IMR-90 (cell line): ENCODE measurements around the gene SRRM2. TPM values are rescaled to one million over a fixed set of nuclear protein-coding genes. Genes with fewer than 3 reads are reported as not detected.

Experiments used
- ATAC-seq: fragments of 200-7000 bp; cut with Tn5 transposase; 2 replicates; pipeline ENCODE4 v1.9.1; 2020; ENCODE audit warnings: low read depth, mild to moderate bottlenecking, moderate library complexity
- BruUV-seq: library from RNA; stranded (reverse); fragments of 400-500 nt; replicated peaks from 2 replicates; lab custom pipeline; 2021; lab: Mats Ljungman, UMichigan
- CTCF ChIA-PET: fragments of 300-600 bp; formaldehyde crosslinking; extraction: SDS; loops from one replicate; lab custom pipeline; 2021; ENCODE audit warnings: antibody characterized with exemption; lab: Yijun Ruan, JAX
- POLR2A ChIA-PET: fragments of 300-600 bp; sonication (Branson Sonifier 250); formaldehyde crosslinking; loops from one replicate; lab custom pipeline; 2022; ENCODE audit warnings: antibody characterized with exemption; ENCODE audit not compliant: unreplicated experiment; lab: Charles Lee
- DNase-seq: peaks from one replicate; pipeline ENCODE4 v3.0.0; 2013
- H2AFZ ChIP-seq: replicated peaks from 2 replicates; pipeline ENCODE3; 2013; ENCODE audit warnings: low read length, mild to moderate bottlenecking; ENCODE audit not compliant: poor library complexity
- H2AK5ac ChIP-seq: 2 replicates; pipeline ENCODE4 v1.6.1; 2013; ENCODE audit warnings: low read depth, low read length, inconsistent platforms
- H2AK9ac ChIP-seq: replicated peaks from 2 replicates; pipeline ENCODE3; 2013; ENCODE audit warnings: mild to moderate bottlenecking, low read depth, low read length, moderate library complexity; ENCODE audit not compliant: poor library complexity
- H2BK120ac ChIP-seq: 2 replicates; pipeline ENCODE4 v1.6.1; 2013; ENCODE audit warnings: low read depth, low read length, inconsistent platforms
- H2BK15ac ChIP-seq: 3 replicates; pipeline ENCODE4 v1.6.1; 2013; ENCODE audit warnings: low read depth, low read length, inconsistent platforms
- H2BK20ac ChIP-seq: 2 replicates; pipeline ENCODE4 v1.6.1; 2013; ENCODE audit warnings: low read depth, mild to moderate bottlenecking, inconsistent platforms, low read length, moderate library complexity
- H2BK5ac ChIP-seq: 2 replicates; pipeline ENCODE4 v1.6.1; 2013; ENCODE audit warnings: mild to moderate bottlenecking, low read depth, low read length, inconsistent platforms; ENCODE audit not compliant: poor library complexity, severe bottlenecking
- H3K14ac ChIP-seq: replicated peaks from 2 replicates; pipeline ENCODE4 v1.6.1; 2013; ENCODE audit warnings: low read depth, low read length, inconsistent platforms
- H3K18ac ChIP-seq: 2 replicates; pipeline ENCODE4 v1.6.1; 2013; ENCODE audit warnings: low read depth, low read length, control low read depth
- H3K23ac ChIP-seq: 2 replicates; pipeline ENCODE4 v1.6.1; 2013; ENCODE audit warnings: low read depth, low read length, inconsistent platforms
- H3K27ac ChIP-seq: 2 replicates; pipeline ENCODE4 v1.5.1; 2013; ENCODE audit warnings: mild to moderate bottlenecking, control low read depth, low read length; ENCODE audit not compliant: insufficient read depth
- H3K27me3 ChIP-seq: 2 replicates; pipeline ENCODE4 v1.6.1; 2013; ENCODE audit warnings: low read length; ENCODE audit not compliant: control insufficient read depth, insufficient read depth
- H3K36me3 ChIP-seq: 2 replicates; pipeline ENCODE4 v1.6.1; 2013; ENCODE audit warnings: low read length, mixed read lengths; ENCODE audit not compliant: control insufficient read depth, insufficient read depth
- H3K4ac ChIP-seq: 2 replicates; pipeline ENCODE4 v1.6.1; 2013; ENCODE audit warnings: low read depth, low read length, inconsistent platforms
- H3K4me1 ChIP-seq: 2 replicates; pipeline ENCODE4 v1.6.1; 2013; ENCODE audit warnings: low read length, mixed read lengths; ENCODE audit not compliant: control insufficient read depth, insufficient read depth
- H3K4me2 ChIP-seq: 2 replicates; pipeline ENCODE4 v1.6.1; 2013; ENCODE audit warnings: low read depth, mild to moderate bottlenecking, control low read depth, low read length, moderate library complexity
- H3K4me3 ChIP-seq: 2 replicates; pipeline ENCODE4 v1.5.1; 2013; ENCODE audit warnings: low read depth, mild to moderate bottlenecking, control low read depth, low read length, moderate library complexity; ENCODE audit not compliant: insufficient read depth
- H3K56ac ChIP-seq: 2 replicates; pipeline ENCODE4 v1.6.1; 2013; ENCODE audit warnings: low read length, inconsistent platforms; ENCODE audit not compliant: insufficient read depth; ENCODE audit errors: extremely low read depth
- H3K79me1 ChIP-seq, 2 experiments: 2 replicates each; pipeline ENCODE4 v1.6.1; 2013; ENCODE audit warnings: low read length in 2 of 2, inconsistent platforms in 1 of 2, low read depth in 1 of 2
- H3K9ac ChIP-seq: 2 replicates; pipeline ENCODE4 v1.6.1; 2013; ENCODE audit warnings: low read depth, low read length, control low read depth
- H3K9me1 ChIP-seq: 2 replicates; pipeline ENCODE4 v1.6.1; 2013; ENCODE audit warnings: low read length, inconsistent platforms; ENCODE audit not compliant: insufficient read depth
- H3K9me3 ChIP-seq: 2 replicates; pipeline ENCODE4 v1.6.1; 2013; ENCODE audit warnings: low read length; ENCODE audit not compliant: control insufficient read depth, insufficient read depth
- H4K20me1 ChIP-seq: 2 replicates; pipeline ENCODE4 v1.6.1; 2013; ENCODE audit warnings: low read length, inconsistent platforms; ENCODE audit not compliant: insufficient read depth
- H4K5ac ChIP-seq: 2 replicates; pipeline ENCODE4 v1.6.1; 2013; ENCODE audit warnings: mild to moderate bottlenecking, low read depth, low read length, control low read depth
- H4K8ac ChIP-seq, 2 experiments: 2 replicates each; pipeline ENCODE4 v1.6.1; 2013; ENCODE audit warnings: low read depth in 2 of 2, low read length in 2 of 2, control low read depth in 1 of 2, inconsistent platforms in 1 of 2
- H4K91ac ChIP-seq: 2 replicates; pipeline ENCODE4 v1.6.1; 2013; ENCODE audit warnings: low read depth, low read length, inconsistent platforms; ENCODE audit not compliant: insufficient read depth
- BHLHE40 ChIP-seq: fragments of 150-350 bp; IDR thresholded peaks from 2 replicates; pipeline ENCODE4 v1.6.1; 2016; ENCODE audit warnings: mild to moderate bottlenecking, low read depth, low read length
- CEBPB ChIP-seq: IDR thresholded peaks from 2 replicates; pipeline ENCODE4 v1.6.1; 2012; ENCODE audit warnings: low read depth, low read length, improper control_type of control experiment
- CHD1 ChIP-seq: IDR thresholded peaks from 2 replicates; pipeline ENCODE4 v1.6.1; 2012; ENCODE audit warnings: low read depth, low read length, improper control_type of control experiment
- MAFK ChIP-seq: IDR thresholded peaks from 2 replicates; pipeline ENCODE4 v1.6.1; 2012; ENCODE audit warnings: low read depth, low read length, improper control_type of control experiment
- MAZ ChIP-seq: IDR thresholded peaks from 2 replicates; pipeline ENCODE4 v1.6.1; 2012; ENCODE audit warnings: low read depth, mild to moderate bottlenecking, low read length, improper control_type of control experiment, moderate library complexity, borderline replicate concordance
- MXI1 ChIP-seq: IDR thresholded peaks from 2 replicates; pipeline ENCODE4 v1.6.1; 2012; ENCODE audit warnings: low read depth, mild to moderate bottlenecking, low read length, moderate library complexity, borderline replicate concordance
- NFE2L2 ChIP-seq: fragments of 150-350 bp; IDR thresholded peaks from 2 replicates; pipeline ENCODE4 v1.6.1; 2016; ENCODE audit warnings: low read depth, mild to moderate bottlenecking, low read length
- POLR2A ChIP-seq: IDR thresholded peaks from 2 replicates; pipeline ENCODE4 v1.6.1; 2012; ENCODE audit warnings: mild to moderate bottlenecking, low read depth, low read length
- RAD21 ChIP-seq: IDR thresholded peaks from 2 replicates; pipeline ENCODE4 v1.6.1; 2012; ENCODE audit warnings: low read length, improper control_type of control experiment
- RCOR1 ChIP-seq: IDR thresholded peaks from 2 replicates; pipeline ENCODE4 v1.6.1; 2012; ENCODE audit warnings: mild to moderate bottlenecking, low read length, improper control_type of control experiment; ENCODE audit not compliant: insufficient replicate concordance
- RFX5 ChIP-seq: IDR thresholded peaks from 2 replicates; pipeline ENCODE4 v1.8.0; 2012; ENCODE audit warnings: low read depth, mild to moderate bottlenecking, low read length, moderate library complexity
- SMC3 ChIP-seq: fragments of 150-350 bp; IDR thresholded peaks from 2 replicates; pipeline ENCODE4 v1.6.1; 2016; ENCODE audit warnings: low read depth, mild to moderate bottlenecking, antibody characterized with exemption, low read length, moderate library complexity
- WGBS, 2 experiments: methylation state at CpG; one replicate each; pipeline versions ENCODE4 v1.1.5 to v1.1.7; 2013; ENCODE audit warnings: missing lambda C conversion rate in 2 of 2; ENCODE audit not compliant: insufficient read length in 1 of 2; ENCODE audit errors: extremely low coverage in 2 of 2; 5-methylcytosine and 5-hydroxymethylcytosine counted together
- dilution Hi-C: fragments of 300-500 bp; cut with HindIII; formaldehyde crosslinking; loops from one replicate; pipeline ENCODE4 v1.14.3; 2018; ENCODE audit warnings: low sequenced_read_pairs; ENCODE audit not compliant: unreplicated experiment
- in situ Hi-C: fragments of 300-500 bp; cut with MboI; formaldehyde crosslinking; loops from 3 replicates; pipeline ENCODE4 v1.14.3; 2019; ENCODE audit warnings: low sequenced_read_pairs, inconsistent platforms, mixed read lengths
- intact Hi-C: fragments of 100-400 bp; cut with micrococcal nuclease; formaldehyde crosslinking; loops from 2 replicates; pipeline ENCODE4 v1.10.0; 2022
- polyA plus RNA-seq, 3 experiments: library from polyadenylated mRNA; depleted of rRNA; stranded (reverse); fragments of >200 nt; gene quantifications; 2 replicates each; pipeline ENCODE4 v1.2.3, GENCODE V29; 2012; ENCODE audit warnings: low replicate concordance in 1 of 3
- total RNA-seq: library from RNA; depleted of rRNA; stranded (reverse); fragments of >200 nt; gene quantifications from 2 replicates; pipeline ENCODE4 v1.2.3, GENCODE V29; 2012
- TF ChIP-seq, protein P1 (sequence below): fragments of 150-350 bp; IDR thresholded peaks from 2 replicates; pipeline ENCODE4 v1.6.1; 2017; ENCODE audit warnings: mild to moderate bottlenecking, antibody characterized with exemption, low read length, low read depth
- TF ChIP-seq, protein P2 (sequence below): conservative IDR thresholded peaks from 2 replicates; pipeline ENCODE4 v1.5.1; 2012; ENCODE audit warnings: mild to moderate bottlenecking, low read depth, low read length, improper control_type of control experiment
- TF ChIP-seq, protein P3 (sequence below): fragments of 150-350 bp; IDR thresholded peaks from 2 replicates; pipeline ENCODE4 v1.6.1; 2016; ENCODE audit warnings: low read depth, mild to moderate bottlenecking, low read length, moderate library complexity, borderline replicate concordance

The SRRM2 gene
- total and polyA plus RNA-seq, 2 of the 4 experiments (the other 2 are of a cell fraction) = 20.3 to 300 TPM

- Histone ChIP-seq H4K20me1 (peaks cover 7% of the 10 kb centered on the region), H2AK9ac (no peak overlapping the region), H4K8ac (no peak overlapping the region), H2AK5ac (no peak overlapping the region), H3K27ac (no peak overlapping the region), H3K27me3 (no peaks in the 10 kb centered on the region), H3K4ac (no peak overlapping the region), H2AFZ (no peak overlapping the region), H2BK20ac (no peak overlapping the region), H3K36me3 (peaks cover 24% of the 10 kb centered on the region), H4K5ac (no peak overlapping the region), H2BK5ac (no peak overlapping the region), H3K9me1 (no peaks in the 10 kb centered on the region; the same call in 1 of the 2 replicates), H4K91ac (no peak overlapping the region), H3K9me3 (no peaks in the 10 kb centered on the region), H3K56ac (no peak overlapping the region), H3K4me2 (no peak overlapping the region), H3K18ac (no peak overlapping the region), H2BK120ac (no peak overlapping the region), H3K79me1 (no peaks in the 10 kb centered on the region; a peak in 1 of 4 replicates), H3K4me3 (no peak overlapping the region), H2BK15ac (no peak overlapping the region), H3K23ac (no peak overlapping the region), H3K14ac (no peak overlapping the region), H3K4me1 (no peaks in the 10 kb centered on the region), H3K9ac (no peak overlapping the region)
- BruUV-seq = no TSS peak
- intact Hi-C loops = no loop called here
- dilution Hi-C loops = no loop called here
- CTCF ChIA-PET = no interaction called here
- ATAC-seq = no peak
- no peak for DNase-seq
- TF ChIP-seq NFE2L2 = no peak
- TF ChIP-seq POLR2A = no peak
- TF ChIP-seq BHLHE40 = no peak
- TF ChIP-seq SMC3 = no peak
- TF ChIP-seq, protein P1, sequence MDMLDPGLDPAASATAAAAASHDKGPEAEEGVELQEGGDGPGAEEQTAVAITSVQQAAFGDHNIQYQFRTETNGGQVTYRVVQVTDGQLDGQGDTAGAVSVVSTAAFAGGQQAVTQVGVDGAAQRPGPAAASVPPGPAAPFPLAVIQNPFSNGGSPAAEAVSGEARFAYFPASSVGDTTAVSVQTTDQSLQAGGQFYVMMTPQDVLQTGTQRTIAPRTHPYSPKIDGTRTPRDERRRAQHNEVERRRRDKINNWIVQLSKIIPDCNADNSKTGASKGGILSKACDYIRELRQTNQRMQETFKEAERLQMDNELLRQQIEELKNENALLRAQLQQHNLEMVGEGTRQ = no peak
- TF ChIP-seq RCOR1 = no peak
- TF ChIP-seq RFX5 = no peak
- TF ChIP-seq, protein P2, sequence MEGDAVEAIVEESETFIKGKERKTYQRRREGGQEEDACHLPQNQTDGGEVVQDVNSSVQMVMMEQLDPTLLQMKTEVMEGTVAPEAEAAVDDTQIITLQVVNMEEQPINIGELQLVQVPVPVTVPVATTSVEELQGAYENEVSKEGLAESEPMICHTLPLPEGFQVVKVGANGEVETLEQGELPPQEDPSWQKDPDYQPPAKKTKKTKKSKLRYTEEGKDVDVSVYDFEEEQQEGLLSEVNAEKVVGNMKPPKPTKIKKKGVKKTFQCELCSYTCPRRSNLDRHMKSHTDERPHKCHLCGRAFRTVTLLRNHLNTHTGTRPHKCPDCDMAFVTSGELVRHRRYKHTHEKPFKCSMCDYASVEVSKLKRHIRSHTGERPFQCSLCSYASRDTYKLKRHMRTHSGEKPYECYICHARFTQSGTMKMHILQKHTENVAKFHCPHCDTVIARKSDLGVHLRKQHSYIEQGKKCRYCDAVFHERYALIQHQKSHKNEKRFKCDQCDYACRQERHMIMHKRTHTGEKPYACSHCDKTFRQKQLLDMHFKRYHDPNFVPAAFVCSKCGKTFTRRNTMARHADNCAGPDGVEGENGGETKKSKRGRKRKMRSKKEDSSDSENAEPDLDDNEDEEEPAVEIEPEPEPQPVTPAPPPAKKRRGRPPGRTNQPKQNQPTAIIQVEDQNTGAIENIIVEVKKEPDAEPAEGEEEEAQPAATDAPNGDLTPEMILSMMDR = no peak
- no peak for TF ChIP-seq RAD21
- no peak for TF ChIP-seq CEBPB
- TF ChIP-seq MXI1 = no peak
- TF ChIP-seq MAZ = no peak
- no peak for TF ChIP-seq CHD1
- TF ChIP-seq, protein P3, sequence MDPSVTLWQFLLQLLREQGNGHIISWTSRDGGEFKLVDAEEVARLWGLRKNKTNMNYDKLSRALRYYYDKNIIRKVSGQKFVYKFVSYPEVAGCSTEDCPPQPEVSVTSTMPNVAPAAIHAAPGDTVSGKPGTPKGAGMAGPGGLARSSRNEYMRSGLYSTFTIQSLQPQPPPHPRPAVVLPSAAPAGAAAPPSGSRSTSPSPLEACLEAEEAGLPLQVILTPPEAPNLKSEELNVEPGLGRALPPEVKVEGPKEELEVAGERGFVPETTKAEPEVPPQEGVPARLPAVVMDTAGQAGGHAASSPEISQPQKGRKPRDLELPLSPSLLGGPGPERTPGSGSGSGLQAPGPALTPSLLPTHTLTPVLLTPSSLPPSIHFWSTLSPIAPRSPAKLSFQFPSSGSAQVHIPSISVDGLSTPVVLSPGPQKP = no peak
- no peak for TF ChIP-seq MAFK
- WGBS, 2 experiments = 93% methylated on average over 6 of the region's 20 CpGs; no CpG with 5 or more reads in 1 of the 2 experiments
- POLR2A ChIA-PET = no interaction called here
- in situ Hi-C loops = no loop called here
Measured at GRCh38 chr16:2710021-2710710, 42.3 kb upstream of the SRRM2 start.
